ENCODE data around the gene MFF.

DNA sequence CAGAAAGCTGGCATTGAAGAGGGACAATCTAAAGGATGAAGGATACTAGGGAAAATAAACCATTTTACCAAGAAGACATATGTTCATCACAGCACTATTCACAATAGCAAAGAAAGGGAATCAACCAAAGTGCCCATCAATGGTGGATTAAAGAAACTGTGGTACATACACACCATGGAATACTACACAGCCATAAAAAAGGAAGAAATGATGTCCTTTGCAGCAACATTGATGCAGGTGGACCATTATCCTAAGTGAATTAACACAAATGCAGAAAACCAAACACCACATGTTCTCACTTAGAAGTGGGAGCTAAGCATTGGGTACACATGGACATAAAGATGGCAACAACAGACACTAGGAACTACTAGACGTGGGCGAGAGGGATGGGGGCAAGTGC lies 7.2 kb upstream of the MFF start:
- TF ChIP-seq FOXM1 (IDR thresholded peaks at IDR 0.05; ENCODE audit: borderline replicate concordance, low read depth) = no peak
- no peak for TF ChIP-seq TEAD4 (IDR thresholded peaks at IDR 0.05)
- TF ChIP-seq, protein P1, sequence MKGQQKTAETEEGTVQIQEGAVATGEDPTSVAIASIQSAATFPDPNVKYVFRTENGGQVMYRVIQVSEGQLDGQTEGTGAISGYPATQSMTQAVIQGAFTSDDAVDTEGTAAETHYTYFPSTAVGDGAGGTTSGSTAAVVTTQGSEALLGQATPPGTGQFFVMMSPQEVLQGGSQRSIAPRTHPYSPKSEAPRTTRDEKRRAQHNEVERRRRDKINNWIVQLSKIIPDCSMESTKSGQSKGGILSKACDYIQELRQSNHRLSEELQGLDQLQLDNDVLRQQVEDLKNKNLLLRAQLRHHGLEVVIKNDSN (IDR thresholded peaks at IDR 0.05) = no peak
- TF ChIP-seq REST (IDR thresholded peaks at IDR 0.05; ENCODE audit: low read depth) = no peak
- no peak for TF ChIP-seq RAD21 (IDR thresholded peaks at IDR 0.05; ENCODE audit: low read depth)
- TF ChIP-seq YY1 (IDR thresholded peaks at IDR 0.05; ENCODE audit: low read depth) = no peak
- no peak for TF ChIP-seq CEBPB (IDR thresholded peaks at IDR 0.05)
- no peak for TF ChIP-seq CREB1 (IDR thresholded peaks at IDR 0.05; ENCODE audit: low read depth)

All from Ishikawa (cell line).